ENCODE data around the gene KRT74. TPM values are rescaled to one million over a fixed set of nuclear protein-coding genes. Genes with fewer than 3 reads are reported as not detected.

The KRT74 gene
- total RNA-seq (not detected), polyA plus RNA-seq (not detected)
- long read RNA-seq, donor 1: 0 reads
- long read RNA-seq, donor 2: 0 reads
- long read RNA-seq, donor 3: 0 reads
- long read RNA-seq, donor 4: 0 reads
- long read RNA-seq, donor 5: 0 reads
- long read RNA-seq, donor 6: 0 reads
- long read RNA-seq, donor 7: 0 reads
- long read RNA-seq, donor 8: 0 reads
- long read RNA-seq, donor 9: 0 reads
- long read RNA-seq, donor 10: 0 reads

- Histone ChIP-seq H3K27me3 (no peaks in the 10 kb centered on the region), H3K27ac (no peak within 1 kb of the TSS), H3K4me3 (no peak within 1 kb of the TSS), H3K9me3 (replicated peaks in 1 of 3) (no peaks in the 10 kb centered on the region), H3K36me3 (replicated peaks in 1 of 2) (no peaks in the 10 kb centered on the region), H3K4me1 (replicated peaks in 1 of 2) (no peaks in the 10 kb centered on the region)
- intact Hi-C loops (cut with DNase I): no loop called here
- WGBS, 4 donors: 70 to 95% (median 86%) methylated on average over 3 of the region's 3 CpGs
- DNase-seq: no peak
- TF ChIP-seq POLR2A (IDR thresholded peaks at IDR 0.05): no peak
- TF ChIP-seq, protein P1, sequence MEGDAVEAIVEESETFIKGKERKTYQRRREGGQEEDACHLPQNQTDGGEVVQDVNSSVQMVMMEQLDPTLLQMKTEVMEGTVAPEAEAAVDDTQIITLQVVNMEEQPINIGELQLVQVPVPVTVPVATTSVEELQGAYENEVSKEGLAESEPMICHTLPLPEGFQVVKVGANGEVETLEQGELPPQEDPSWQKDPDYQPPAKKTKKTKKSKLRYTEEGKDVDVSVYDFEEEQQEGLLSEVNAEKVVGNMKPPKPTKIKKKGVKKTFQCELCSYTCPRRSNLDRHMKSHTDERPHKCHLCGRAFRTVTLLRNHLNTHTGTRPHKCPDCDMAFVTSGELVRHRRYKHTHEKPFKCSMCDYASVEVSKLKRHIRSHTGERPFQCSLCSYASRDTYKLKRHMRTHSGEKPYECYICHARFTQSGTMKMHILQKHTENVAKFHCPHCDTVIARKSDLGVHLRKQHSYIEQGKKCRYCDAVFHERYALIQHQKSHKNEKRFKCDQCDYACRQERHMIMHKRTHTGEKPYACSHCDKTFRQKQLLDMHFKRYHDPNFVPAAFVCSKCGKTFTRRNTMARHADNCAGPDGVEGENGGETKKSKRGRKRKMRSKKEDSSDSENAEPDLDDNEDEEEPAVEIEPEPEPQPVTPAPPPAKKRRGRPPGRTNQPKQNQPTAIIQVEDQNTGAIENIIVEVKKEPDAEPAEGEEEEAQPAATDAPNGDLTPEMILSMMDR (IDR thresholded peaks at IDR 0.05): no peak
Measured at GRCh38 chr12:52573743-52574142, at the start of gene KRT74. KRT74 (minus strand) TSS chr12:52573843; CDS start chr12:52573777, 66 bp downstream.

- 72 to 82% (median 77%) methylated on average over 5 of the region's 5 CpGs for WGBS, 4 donors
- DNase-seq: no peak
- intact Hi-C loops (cut with DNase I): no loop called here
- no peaks in the 10 kb centered on the region for H3K27me3 ChIP-seq
- H3K9me3 ChIP-seq (replicated peaks in 1 of 3): no peaks in the 10 kb centered on the region
- no peak overlapping the region for H3K27ac ChIP-seq
- H3K4me1 ChIP-seq (replicated peaks in 1 of 2): no peaks in the 10 kb centered on the region
- TF ChIP-seq POLR2A (IDR thresholded peaks at IDR 0.05): no peak
- TF ChIP-seq, protein P1 (IDR thresholded peaks at IDR 0.05): no peak
- H3K36me3 ChIP-seq (replicated peaks in 1 of 2): peaks cover 0 to 4% of the 10 kb centered on the region in 2 donors
- H3K4me3 ChIP-seq: no peak overlapping the region
Measured at GRCh38 chr12:52622349-52622748, 48.7 kb upstream of the KRT74 start.

DNA sequence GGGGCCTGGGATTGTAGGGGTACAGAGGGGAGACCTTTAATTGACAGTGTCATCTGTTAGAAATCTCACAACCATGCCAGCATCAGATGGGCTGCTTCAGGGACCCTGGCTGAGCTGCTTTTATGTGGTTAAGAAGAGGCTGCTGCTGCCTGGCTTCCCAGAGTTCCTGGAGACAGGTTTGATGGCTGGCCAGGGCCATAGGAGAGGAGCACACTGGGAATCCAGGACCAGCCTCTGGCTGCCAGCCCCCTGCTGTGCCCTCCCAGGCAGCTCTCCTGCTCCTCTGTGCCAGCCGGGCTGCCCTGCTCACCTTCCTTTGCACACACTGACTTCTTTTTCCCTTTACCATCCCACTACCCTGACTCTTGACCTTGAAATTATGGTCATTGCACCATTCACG is 45.2 kb upstream of the KRT74 start:
- TF ChIP-seq, protein P1 (IDR thresholded peaks at IDR 0.05): no peak
- TF ChIP-seq POLR2A (IDR thresholded peaks at IDR 0.05): no peak
- intact Hi-C loops (cut with DNase I): no loop called here
- no peaks in the 10 kb centered on the region for H3K9me3 ChIP-seq (replicated peaks in 1 of 3)
- H3K4me1 ChIP-seq (replicated peaks in 1 of 2): no peaks in the 10 kb centered on the region
- 68 to 79% (median 78%) methylated on average over 2 of the region's 2 CpGs for WGBS, 4 donors
- H3K4me3 ChIP-seq: no peak overlapping the region
- no peaks in the 10 kb centered on the region for H3K27me3 ChIP-seq
- no peak overlapping the region for H3K27ac ChIP-seq
- peaks cover 0 to 4% of the 10 kb centered on the region in 2 donors for H3K36me3 ChIP-seq (replicated peaks in 1 of 2)
- DNase-seq: no peak

DNA sequence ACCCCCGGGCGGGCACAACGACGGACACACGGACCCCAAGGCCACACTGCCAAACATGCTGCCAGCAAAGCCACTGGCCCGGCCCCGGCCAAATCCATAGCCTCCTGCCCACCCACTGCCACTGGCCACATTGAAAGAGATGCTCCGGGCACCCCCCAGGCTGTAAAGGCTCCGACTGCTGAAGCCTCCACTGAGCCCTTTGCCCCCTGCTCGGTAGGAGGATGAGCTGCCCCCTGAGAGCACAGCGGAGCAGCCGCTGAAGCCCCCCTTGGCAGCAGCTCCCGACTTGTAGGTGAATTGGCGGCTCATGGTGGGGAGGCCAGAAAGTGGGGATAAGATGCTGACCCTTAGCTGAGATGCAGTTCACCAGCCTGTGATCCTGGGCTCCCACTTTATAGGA is 44.6 kb upstream of the KRT74 start, which contains the start of gene KRT73:
Gene KRT73, minus strand, starts transcription at position 344 of the 400 bp plus-strand sequence. Its CDS starts 35 bp downstream, at position 309.
- H3K9me3 ChIP-seq (replicated peaks in 1 of 3): no peaks in the 10 kb centered on the region
- no peak within 1 kb of the TSS for H3K27ac ChIP-seq
- WGBS, 4 donors: 63 to 90% (median 82%) methylated on average over 2 to 14 of the region's 14 CpGs
- no peaks in the 10 kb centered on the region for H3K27me3 ChIP-seq
- no peaks in the 10 kb centered on the region for H3K36me3 ChIP-seq (replicated peaks in 1 of 2)
- H3K4me1 ChIP-seq (replicated peaks in 1 of 2): no peaks in the 10 kb centered on the region
- no peak within 1 kb of the TSS for H3K4me3 ChIP-seq
- TF ChIP-seq POLR2A (IDR thresholded peaks at IDR 0.05): no peak
- TF ChIP-seq, protein P1 (IDR thresholded peaks at IDR 0.05): no peak
- intact Hi-C loops (cut with DNase I): no loop called here
- no peak for DNase-seq
